Measurements from ENCODE around the gene MARCO. TPM values are rescaled to one million over a fixed set of nuclear protein-coding genes. Genes with fewer than 3 reads are reported as not detected.

Gene MARCO
- total and polyA plus RNA-seq, 2 donors (not counting 3 experiments of a cell fraction or from before 2014, with no cell fraction given): not detected

DNA sequence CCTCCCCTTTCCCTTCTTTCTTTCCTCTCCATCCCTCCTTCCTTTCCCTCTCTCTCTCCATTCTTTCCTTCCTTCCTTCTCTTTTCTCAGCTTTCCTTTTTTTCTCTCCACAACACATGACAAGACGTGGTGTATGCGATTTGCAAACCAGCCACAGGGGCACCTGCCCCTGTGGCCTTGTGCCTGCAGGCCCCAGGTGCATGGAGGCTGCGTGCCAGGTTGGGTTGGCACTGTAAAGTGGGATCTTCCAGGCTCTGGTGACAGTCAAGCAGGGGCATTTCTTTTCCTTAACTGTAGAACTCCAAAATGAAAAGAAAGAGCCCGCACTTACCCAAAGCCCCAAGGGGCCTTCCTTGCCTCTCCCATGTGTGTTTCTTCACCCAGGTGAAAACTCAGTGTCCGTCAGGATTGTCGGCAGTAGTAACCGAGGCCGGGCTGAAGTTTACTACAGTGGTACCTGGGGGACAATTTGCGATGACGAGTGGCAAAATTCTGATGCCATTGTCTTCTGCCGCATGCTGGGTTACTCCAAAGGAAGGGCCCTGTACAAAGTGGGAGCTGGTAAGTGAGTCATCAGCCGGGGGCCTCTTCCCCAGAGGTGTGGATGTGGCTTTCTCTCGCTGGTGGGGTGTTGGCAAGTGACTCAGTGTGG is 50.9 kb downstream of the MARCO start:
- H3K27ac ChIP-seq (ENCODE audit: insufficient read depth, low read depth, low read length): no peak overlapping the region
- no peak for DNase-seq (ENCODE audit: low read depth, low spot score)
- dilution Hi-C loops (cut with MboI; ENCODE audit: extremely low pct_ligation_motif_present, low sequenced_read_pairs): no loop called here

More for the DNA sequence above, 50.9 kb downstream of the MARCO start:
- Histone ChIP-seq H3K9ac (replicated peaks; ENCODE audit: extremely low read depth, insufficient read depth, low read length) (no peak overlapping the region), H3K9me1 (replicated peaks; ENCODE audit: control insufficient read depth, extremely low read depth, insufficient read depth, low read length) (no peaks in the 10 kb centered on the region), H3K36me3 (ENCODE audit: control insufficient read depth in 2 of 2, extremely low read depth in 1 of 2, insufficient read depth in 2 of 2, low read length in 2 of 2) (no peaks in the 10 kb centered on the region), H3K4me1 (ENCODE audit: control insufficient read depth, extremely low read depth, insufficient read depth, low read length) (no peaks in the 10 kb centered on the region), H3K79me2 (ENCODE audit: control insufficient read depth, insufficient read depth, low read length) (no peaks in the 10 kb centered on the region), H3K9me3 (replicated peaks; ENCODE audit: control insufficient read depth, insufficient read depth, low read length) (no peaks in the 10 kb centered on the region), H2AFZ (ENCODE audit: low read depth, low read length) (no peak overlapping the region), H3K27me3 (ENCODE audit: control insufficient read depth in 2 of 2, insufficient read depth in 2 of 2, low read length in 2 of 2) (no peaks in the 10 kb centered on the region), H3K4me3 (replicated peaks in 1 of 3; ENCODE audit: insufficient read depth in 1 of 3, low read depth in 1 of 3, low read length in 3 of 3) (no peak overlapping the region), H3K4me2 (ENCODE audit: insufficient read depth, low read length) (no peak overlapping the region), H4K20me1 (replicated peaks; ENCODE audit: control insufficient read depth, extremely low read depth, insufficient read depth, low read length) (no peaks in the 10 kb centered on the region)
- ChIA-PET CTCF (no interaction called here), POLR2A (no interaction called here)
- intact Hi-C loops (cut with micrococcal nuclease): no loop called here
- no TSS peak for BruUV-seq (replicated peaks)
- no peak for FAIRE-seq
- no peak for TF ChIP-seq GATA2 (IDR thresholded peaks at IDR 0.05; ENCODE audit: insufficient read depth, insufficient read length, low read depth, low read length)
- no peak for TF ChIP-seq POLR2AphosphoS5 (IDR thresholded peaks at IDR 0.05; ENCODE audit: insufficient read depth, low read depth, low read length)
- no peak for TF ChIP-seq EZH2 (IDR thresholded peaks at IDR 0.05; ENCODE audit: borderline replicate concordance, low read depth, low read length, severe bottlenecking)
- TF ChIP-seq JUN (IDR thresholded peaks at IDR 0.05; ENCODE audit: borderline replicate concordance, insufficient read depth, insufficient read length, low read depth): no peak
- no peak for TF ChIP-seq FOS (IDR thresholded peaks at IDR 0.05; ENCODE audit: borderline replicate concordance, insufficient read depth, low read length)
- TF ChIP-seq, protein P1, sequence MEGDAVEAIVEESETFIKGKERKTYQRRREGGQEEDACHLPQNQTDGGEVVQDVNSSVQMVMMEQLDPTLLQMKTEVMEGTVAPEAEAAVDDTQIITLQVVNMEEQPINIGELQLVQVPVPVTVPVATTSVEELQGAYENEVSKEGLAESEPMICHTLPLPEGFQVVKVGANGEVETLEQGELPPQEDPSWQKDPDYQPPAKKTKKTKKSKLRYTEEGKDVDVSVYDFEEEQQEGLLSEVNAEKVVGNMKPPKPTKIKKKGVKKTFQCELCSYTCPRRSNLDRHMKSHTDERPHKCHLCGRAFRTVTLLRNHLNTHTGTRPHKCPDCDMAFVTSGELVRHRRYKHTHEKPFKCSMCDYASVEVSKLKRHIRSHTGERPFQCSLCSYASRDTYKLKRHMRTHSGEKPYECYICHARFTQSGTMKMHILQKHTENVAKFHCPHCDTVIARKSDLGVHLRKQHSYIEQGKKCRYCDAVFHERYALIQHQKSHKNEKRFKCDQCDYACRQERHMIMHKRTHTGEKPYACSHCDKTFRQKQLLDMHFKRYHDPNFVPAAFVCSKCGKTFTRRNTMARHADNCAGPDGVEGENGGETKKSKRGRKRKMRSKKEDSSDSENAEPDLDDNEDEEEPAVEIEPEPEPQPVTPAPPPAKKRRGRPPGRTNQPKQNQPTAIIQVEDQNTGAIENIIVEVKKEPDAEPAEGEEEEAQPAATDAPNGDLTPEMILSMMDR (IDR thresholded peaks at IDR 0.05; ENCODE audit: extremely low read depth in 1 of 2, insufficient read depth in 1 of 2, low read depth in 1 of 2, low read length in 2 of 2): no peak
- TF ChIP-seq MYC (IDR thresholded peaks at IDR 0.05; ENCODE audit: low read depth, low read length): no peak
- TF ChIP-seq, protein P2, sequence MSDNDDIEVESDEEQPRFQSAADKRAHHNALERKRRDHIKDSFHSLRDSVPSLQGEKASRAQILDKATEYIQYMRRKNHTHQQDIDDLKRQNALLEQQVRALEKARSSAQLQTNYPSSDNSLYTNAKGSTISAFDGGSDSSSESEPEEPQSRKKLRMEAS (IDR thresholded peaks at IDR 0.05; ENCODE audit: insufficient read depth, insufficient read length): no peak
- TF ChIP-seq POLR2A (IDR thresholded peaks at IDR 0.05; ENCODE audit: low read depth, low read length): no peak
